H9 (cell line): ENCODE data around the gene SLC41A1. TPM values are rescaled to one million over a fixed set of nuclear protein-coding genes. Genes with fewer than 3 reads are reported as not detected.

Experiments used
- DNase-seq: peaks from one replicate; pipeline ENCODE4 v3.0.0-alpha.2; 2017
- H2AFZ ChIP-seq: one replicate; pipeline ENCODE4 v1.6.1; 2013; ENCODE audit warnings: mild to moderate bottlenecking, low read length, control low read depth, moderate library complexity
- H2AK5ac ChIP-seq: 2 replicates; pipeline ENCODE4 v1.6.1; 2013; ENCODE audit warnings: low read length, control low read depth, mixed read lengths; ENCODE audit not compliant: insufficient read length
- H2BK120ac ChIP-seq: one replicate; pipeline ENCODE4 v1.6.1; 2013; ENCODE audit warnings: low read depth, mild to moderate bottlenecking, low read length, control low read depth, inconsistent platforms; ENCODE audit not compliant: poor library complexity, severe bottlenecking
- H2BK12ac ChIP-seq: 2 replicates; pipeline ENCODE4 v1.6.1; 2013; ENCODE audit warnings: low read length, control low read depth, mixed read lengths, low read depth; ENCODE audit not compliant: insufficient read length
- H2BK15ac ChIP-seq: 2 replicates; pipeline ENCODE4 v1.6.1; 2013; ENCODE audit warnings: low read depth, low read length, control low read depth
- H2BK20ac ChIP-seq: one replicate; pipeline ENCODE4 v1.6.1; 2013; ENCODE audit warnings: low read depth, mild to moderate bottlenecking, low read length, control low read depth, inconsistent platforms; ENCODE audit not compliant: poor library complexity, severe bottlenecking
- H2BK5ac ChIP-seq: 2 replicates; pipeline ENCODE4 v1.6.1; 2013; ENCODE audit warnings: low read length, control low read depth, mixed read lengths; ENCODE audit not compliant: insufficient read length
- H3K14ac ChIP-seq: 2 replicates; pipeline ENCODE4 v1.6.1; 2013; ENCODE audit warnings: low read length, control low read depth; ENCODE audit not compliant: insufficient read depth
- H3K18ac ChIP-seq: 2 replicates; pipeline ENCODE4 v1.6.1; 2013; ENCODE audit warnings: low read depth, mild to moderate bottlenecking, mixed read lengths, low read length, control low read depth; ENCODE audit not compliant: insufficient read length
- H3K23ac ChIP-seq: 2 replicates; pipeline ENCODE4 v1.6.1; 2013; ENCODE audit warnings: low read length, control low read depth, mixed read lengths, low read depth; ENCODE audit not compliant: insufficient read length
- H3K23me2 ChIP-seq: 2 replicates; pipeline ENCODE4 v1.6.1; 2013; ENCODE audit warnings: low read depth, mild to moderate bottlenecking, mixed read lengths, low read length, control low read depth; ENCODE audit not compliant: insufficient read length, poor library complexity, severe bottlenecking
- H3K27ac ChIP-seq: 2 replicates; pipeline ENCODE4 v1.5.1; 2013; ENCODE audit warnings: low read length, control low read depth, mixed read lengths, low read depth; ENCODE audit not compliant: insufficient read length
- H3K27me3 ChIP-seq: 2 replicates; pipeline ENCODE4 v1.6.1; 2013; ENCODE audit warnings: low read length, control low read depth, inconsistent platforms; ENCODE audit not compliant: insufficient read depth
- H3K4ac ChIP-seq: 2 replicates; pipeline ENCODE4 v1.6.1; 2013; ENCODE audit warnings: low read depth, mild to moderate bottlenecking, control low read depth, inconsistent platforms, low read length, moderate library complexity
- H3K4me1 ChIP-seq: 2 replicates; pipeline ENCODE4 v1.6.1; 2013; ENCODE audit warnings: low read length, control low read depth, inconsistent platforms; ENCODE audit not compliant: insufficient read depth
- H3K4me2 ChIP-seq: 2 replicates; pipeline ENCODE4 v1.6.1; 2013; ENCODE audit warnings: low read length, control low read depth, mixed read lengths; ENCODE audit not compliant: insufficient read length, insufficient read depth
- H3K56ac ChIP-seq: 2 replicates; pipeline ENCODE4 v1.6.1; 2013; ENCODE audit warnings: low read depth, mild to moderate bottlenecking, mixed read lengths, low read length, control low read depth; ENCODE audit not compliant: insufficient read length
- H3K79me1 ChIP-seq: 2 replicates; pipeline ENCODE4 v1.6.1; 2013; ENCODE audit warnings: low read depth, mild to moderate bottlenecking, moderate library complexity, low read length, control low read depth, inconsistent platforms; ENCODE audit not compliant: insufficient read depth, poor library complexity, severe bottlenecking
- H3K79me2 ChIP-seq: 2 replicates; pipeline ENCODE4 v1.6.1; 2013; ENCODE audit warnings: low read length, control low read depth, inconsistent platforms; ENCODE audit not compliant: insufficient read depth
- H3K9ac ChIP-seq: 2 replicates; pipeline ENCODE4 v1.6.1; 2013; ENCODE audit warnings: low read length, control low read depth, mixed read lengths; ENCODE audit not compliant: insufficient read length; ENCODE audit errors: extremely low read depth
- H3K9me3 ChIP-seq: one replicate; pipeline ENCODE4 v1.6.1; 2013; ENCODE audit warnings: low read depth, low read length, inconsistent platforms; ENCODE audit not compliant: control insufficient read depth
- H3T11ph ChIP-seq: one replicate; pipeline ENCODE4 v1.6.1; 2013; ENCODE audit warnings: mild to moderate bottlenecking, low read length, control low read depth, inconsistent platforms
- H4K20me1 ChIP-seq: one replicate; pipeline ENCODE4 v1.6.1; 2013; ENCODE audit not compliant: control insufficient read depth, insufficient read length, insufficient read depth
- H4K5ac ChIP-seq: 2 replicates; pipeline ENCODE4 v1.6.1; 2013; ENCODE audit warnings: low read depth, mild to moderate bottlenecking, mixed read lengths, low read length, control low read depth; ENCODE audit not compliant: insufficient read length
- H4K8ac ChIP-seq: replicated peaks from 2 replicates; pipeline ENCODE4 v1.6.1; 2013; ENCODE audit warnings: low read length, control low read depth, mixed read lengths, low read depth; ENCODE audit not compliant: insufficient read length
- H4K91ac ChIP-seq: 2 replicates; pipeline ENCODE4 v1.6.1; 2013; ENCODE audit warnings: low read depth, mild to moderate bottlenecking, moderate library complexity, mixed read lengths, low read length, control low read depth; ENCODE audit not compliant: insufficient read length
- H3K27ac Mint-ChIP-seq, 3 experiments: 2 replicates in 2 of 3; 3 replicates in 1 of 3; pipeline ENCODE4 v1.8.0; 2020 to 2021; ENCODE audit warnings: mixed read lengths in 3 of 3, mild to moderate bottlenecking in 1 of 3, moderate library complexity in 1 of 3
- H3K27me3 Mint-ChIP-seq: 2 replicates; pipeline ENCODE4 v1.8.0; 2021; ENCODE audit warnings: low read depth, mild to moderate bottlenecking, moderate library complexity, mixed read lengths
- H3K36me3 Mint-ChIP-seq, 3 experiments: 2 replicates in 2 of 3; 3 replicates in 1 of 3; pipeline ENCODE4 v1.8.0; 2020 to 2021; ENCODE audit warnings: low read depth in 3 of 3, mixed read lengths in 3 of 3; ENCODE audit not compliant: insufficient read depth in 1 of 3
- H3K4me1 Mint-ChIP-seq, 2 experiments: 2 replicates each; pipeline ENCODE4 v1.8.0; 2020; ENCODE audit warnings: mixed read lengths in 2 of 2
- H3K4me3 Mint-ChIP-seq, 2 experiments: 2 replicates in 1 of 2; 3 replicates in 1 of 2; pipeline ENCODE4 v1.8.0; 2020 to 2021; ENCODE audit warnings: mild to moderate bottlenecking in 2 of 2, mixed read lengths in 2 of 2, moderate library complexity in 1 of 2
- H3K9me3 Mint-ChIP-seq, 2 experiments: 2 replicates in 1 of 2; 3 replicates in 1 of 2; pipeline ENCODE4 v1.8.0; 2020; ENCODE audit warnings: mild to moderate bottlenecking in 2 of 2, mixed read lengths in 2 of 2, moderate library complexity in 1 of 2
- CTCF ChIP-seq: fragments of 200-600 bp; sonication (generic); conservative IDR thresholded peaks from 3 replicates; pipeline ENCODE4 v1.8.0; 2021; ENCODE audit warnings: antibody characterized with exemption, mild to moderate bottlenecking
- WGBS: extraction: QIAGEN DNeasy Blood & Tissue Kit; methylation state at CpG from one replicate; pipeline ENCODE4 v1.1.7; 2013; ENCODE audit warnings: missing lambda C conversion rate, low lambda C conversion rate, mixed read lengths; ENCODE audit not compliant: insufficient read length; ENCODE audit errors: extremely low coverage; 5-methylcytosine and 5-hydroxymethylcytosine counted together
- total RNA-seq: library from RNA; stranded (reverse); gene quantifications from 2 replicates; pipeline ENCODE4 v1.2.1, GENCODE V29; 2021

The SLC41A1 gene
- total RNA-seq, 1 experiment from 2014 or later, result 18.2 TPM

GRCh38 chr1:205772607-205773032 lies 40.4 kb downstream of the SLC41A1 start:
- no CpG with 5 or more reads among the region's 2 CpGs for WGBS
- no peaks in the 10 kb centered on the region for H3K79me2 ChIP-seq
- H2BK20ac ChIP-seq, result no peak overlapping the region
- H2AK5ac ChIP-seq, result no peak overlapping the region
- H3K23ac ChIP-seq, result no peak overlapping the region
- Mint-ChIP-seq H3K9me3 (peaks cover 9 to 13% of the 10 kb centered on the region in 2 experiments; a peak in 4 of 5 replicates), H3K4me3 (no peak overlapping the region), H3K27me3 (peaks cover 59% of the 10 kb centered on the region), H3K27ac (no peak overlapping the region), H3K4me1 (peaks cover 17 to 22% of the 10 kb centered on the region in 2 experiments), H3K36me3 (peaks cover 0 to 6% (median 3%) of the 10 kb centered on the region in 3 experiments; a peak in 3 of 7 replicates)
- H3T11ph ChIP-seq, result no peak overlapping the region
- no peak overlapping the region for H2BK15ac ChIP-seq
- no peak overlapping the region for H3K4me2 ChIP-seq
- no peak overlapping the region for H2BK5ac ChIP-seq
- H2BK120ac ChIP-seq, result no peak overlapping the region
- H4K20me1 ChIP-seq, result no peaks in the 10 kb centered on the region
- H3K14ac ChIP-seq, result no peak overlapping the region
- TF ChIP-seq CTCF, result no peak
- H3K27ac ChIP-seq, result no peak overlapping the region
- no peak overlapping the region for H3K9ac ChIP-seq
- H3K9me3 ChIP-seq, result no peaks in the 10 kb centered on the region
- H2AFZ ChIP-seq, result no peak overlapping the region
- H4K8ac ChIP-seq, result no peak overlapping the region
- no peak overlapping the region for H3K4ac ChIP-seq
- no peaks in the 10 kb centered on the region for H3K4me1 ChIP-seq
- DNase-seq, result no peak
- no peak overlapping the region for H3K56ac ChIP-seq
- no peaks in the 10 kb centered on the region for H3K79me1 ChIP-seq
- peaks cover 6% of the 10 kb centered on the region for H3K23me2 ChIP-seq
- no peak overlapping the region for H3K18ac ChIP-seq
- no peak overlapping the region for H4K5ac ChIP-seq
- peaks cover 3% of the 10 kb centered on the region; the same call in 1 of the 2 replicates for H3K27me3 ChIP-seq
- H2BK12ac ChIP-seq, result no peak overlapping the region
- no peak overlapping the region for H4K91ac ChIP-seq
